Prostate gland (tissue), 2 donors: ENCODE results near the gene CD46.

Source experiments
- POLR2A ChIP-seq: fragments of 450-650 bp; IDR thresholded peaks from one replicate; pipeline ENCODE4 v1.6.1; 2016; ENCODE audit warnings: antibody characterized with exemption, mild to moderate bottlenecking
- TF ChIP-seq, protein P1 (sequence below), 4 experiments: fragments of 200-600 bp in 2 of 4; fragments of 450-650 bp in 2 of 4; sonication (generic) in 2 of 4; IDR thresholded peaks; 1 replicate in 3 of 4; 2 replicates in 1 of 4; pipeline ENCODE4 v1.5.1; 2016 to 2019; ENCODE audit warnings: antibody characterized with exemption in 4 of 4, mild to moderate bottlenecking in 2 of 4, moderate library complexity in 2 of 4

DNA sequence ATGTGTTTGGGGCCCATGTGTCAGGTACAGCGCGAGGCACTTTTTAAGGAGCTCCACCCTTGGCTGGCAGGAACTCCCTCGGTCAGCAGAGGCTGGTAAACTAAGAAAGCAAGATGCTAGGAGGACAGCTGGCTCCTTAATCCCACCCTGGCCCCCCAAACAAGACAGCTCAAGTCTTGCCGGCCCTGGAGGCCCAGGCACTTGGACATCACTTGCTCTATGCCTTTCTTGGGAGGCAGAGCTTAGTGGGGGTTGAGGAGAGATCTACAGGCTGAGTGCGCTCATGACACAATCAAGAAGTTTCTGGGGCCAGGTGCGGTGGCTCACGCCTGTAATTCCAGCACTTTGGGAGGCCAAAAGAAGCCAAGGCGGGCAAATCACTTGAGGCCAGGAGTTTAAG lies 80.9 kb downstream of the CD46 start:
- TF ChIP-seq POLR2A: no peak
- TF ChIP-seq, protein P1, sequence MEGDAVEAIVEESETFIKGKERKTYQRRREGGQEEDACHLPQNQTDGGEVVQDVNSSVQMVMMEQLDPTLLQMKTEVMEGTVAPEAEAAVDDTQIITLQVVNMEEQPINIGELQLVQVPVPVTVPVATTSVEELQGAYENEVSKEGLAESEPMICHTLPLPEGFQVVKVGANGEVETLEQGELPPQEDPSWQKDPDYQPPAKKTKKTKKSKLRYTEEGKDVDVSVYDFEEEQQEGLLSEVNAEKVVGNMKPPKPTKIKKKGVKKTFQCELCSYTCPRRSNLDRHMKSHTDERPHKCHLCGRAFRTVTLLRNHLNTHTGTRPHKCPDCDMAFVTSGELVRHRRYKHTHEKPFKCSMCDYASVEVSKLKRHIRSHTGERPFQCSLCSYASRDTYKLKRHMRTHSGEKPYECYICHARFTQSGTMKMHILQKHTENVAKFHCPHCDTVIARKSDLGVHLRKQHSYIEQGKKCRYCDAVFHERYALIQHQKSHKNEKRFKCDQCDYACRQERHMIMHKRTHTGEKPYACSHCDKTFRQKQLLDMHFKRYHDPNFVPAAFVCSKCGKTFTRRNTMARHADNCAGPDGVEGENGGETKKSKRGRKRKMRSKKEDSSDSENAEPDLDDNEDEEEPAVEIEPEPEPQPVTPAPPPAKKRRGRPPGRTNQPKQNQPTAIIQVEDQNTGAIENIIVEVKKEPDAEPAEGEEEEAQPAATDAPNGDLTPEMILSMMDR (IDR thresholded peaks at IDR 0.05): no peak
